Parathyroid adenoma (tissue), 2 donors: ENCODE results near the gene C22orf31.

ENCODE experiments used
- H2AFZ ChIP-seq: fragments of 300-600 bp; sonication (generic); one replicate; pipeline ENCODE4 v1.7.0; 2017; ENCODE audit warnings: antibody characterized with exemption, mild to moderate bottlenecking
- H3K27ac ChIP-seq: fragments of 300-600 bp; sonication (generic); one replicate; pipeline ENCODE4 v1.7.0; 2017
- H3K27me3 ChIP-seq: fragments of 300-600 bp; sonication (generic); one replicate; pipeline ENCODE4 v1.7.0; 2017; ENCODE audit warnings: low read length; ENCODE audit not compliant: control insufficient read depth, insufficient read depth
- H3K36me3 ChIP-seq: fragments of 300-600 bp; sonication (generic); one replicate; pipeline ENCODE4 v1.7.0; 2017; ENCODE audit warnings: low read length; ENCODE audit not compliant: control insufficient read depth, insufficient read depth
- H3K4me1 ChIP-seq: fragments of 300-600 bp; sonication (generic); one replicate; pipeline ENCODE4 v1.7.0; 2017; ENCODE audit warnings: control low read depth
- H3K4me2 ChIP-seq: fragments of 300-600 bp; sonication (generic); one replicate; pipeline ENCODE4 v1.7.0; 2017; ENCODE audit warnings: low read length
- H3K4me3 ChIP-seq: fragments of 300-600 bp; sonication (generic); one replicate; pipeline ENCODE4 v1.7.0; 2017; ENCODE audit warnings: low read depth, low read length
- H3K79me2 ChIP-seq: fragments of 300-600 bp; sonication (generic); one replicate; pipeline ENCODE4 v1.7.0; 2017; ENCODE audit warnings: control low read depth
- H3K9ac ChIP-seq: fragments of 300-600 bp; sonication (generic); one replicate; pipeline ENCODE4 v1.7.0; 2017; ENCODE audit warnings: mild to moderate bottlenecking
- H3K9me3 ChIP-seq: fragments of 300-600 bp; sonication (generic); one replicate; pipeline ENCODE4 v1.7.0; 2017; ENCODE audit warnings: low read length; ENCODE audit not compliant: control insufficient read depth
- TF ChIP-seq, protein P1 (sequence below): fragments of 300-600 bp; sonication (generic); IDR thresholded peaks from one replicate; pipeline ENCODE4 v1.7.0; 2017; ENCODE audit warnings: antibody characterized with exemption, mild to moderate bottlenecking
- donor health status: primary hyperparathyroidism.

Gene C22orf31

DNA sequence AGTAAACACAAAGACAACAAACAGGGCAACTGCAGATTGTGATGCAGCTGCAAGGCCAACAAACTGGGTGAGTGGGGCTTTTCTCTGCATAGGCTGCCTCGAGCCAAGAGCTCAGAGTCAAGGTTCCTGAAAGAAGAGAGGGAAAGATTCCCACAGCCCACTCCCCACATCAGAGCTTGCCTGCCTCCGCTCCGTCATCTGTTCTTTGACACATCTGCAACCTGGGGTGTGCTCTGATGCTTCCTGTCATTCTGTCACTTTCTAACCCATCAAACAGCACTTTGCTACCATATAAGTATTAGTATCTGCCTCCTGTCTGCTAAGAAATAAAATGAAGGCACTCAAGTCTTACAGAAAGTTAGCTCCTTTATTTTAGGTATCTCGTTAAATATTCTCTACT, 46.9 kb downstream of the C22orf31 start:
- H3K4me3 ChIP-seq: no peak overlapping the region
- no peaks in the 10 kb centered on the region for H3K79me2 ChIP-seq
- H3K27ac ChIP-seq: no peak overlapping the region
- TF ChIP-seq, protein P1, sequence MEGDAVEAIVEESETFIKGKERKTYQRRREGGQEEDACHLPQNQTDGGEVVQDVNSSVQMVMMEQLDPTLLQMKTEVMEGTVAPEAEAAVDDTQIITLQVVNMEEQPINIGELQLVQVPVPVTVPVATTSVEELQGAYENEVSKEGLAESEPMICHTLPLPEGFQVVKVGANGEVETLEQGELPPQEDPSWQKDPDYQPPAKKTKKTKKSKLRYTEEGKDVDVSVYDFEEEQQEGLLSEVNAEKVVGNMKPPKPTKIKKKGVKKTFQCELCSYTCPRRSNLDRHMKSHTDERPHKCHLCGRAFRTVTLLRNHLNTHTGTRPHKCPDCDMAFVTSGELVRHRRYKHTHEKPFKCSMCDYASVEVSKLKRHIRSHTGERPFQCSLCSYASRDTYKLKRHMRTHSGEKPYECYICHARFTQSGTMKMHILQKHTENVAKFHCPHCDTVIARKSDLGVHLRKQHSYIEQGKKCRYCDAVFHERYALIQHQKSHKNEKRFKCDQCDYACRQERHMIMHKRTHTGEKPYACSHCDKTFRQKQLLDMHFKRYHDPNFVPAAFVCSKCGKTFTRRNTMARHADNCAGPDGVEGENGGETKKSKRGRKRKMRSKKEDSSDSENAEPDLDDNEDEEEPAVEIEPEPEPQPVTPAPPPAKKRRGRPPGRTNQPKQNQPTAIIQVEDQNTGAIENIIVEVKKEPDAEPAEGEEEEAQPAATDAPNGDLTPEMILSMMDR: no peak
- no peak overlapping the region for H3K9ac ChIP-seq
- H2AFZ ChIP-seq: no peak overlapping the region
- H3K36me3 ChIP-seq: no peaks in the 10 kb centered on the region
- H3K9me3 ChIP-seq: no peaks in the 10 kb centered on the region
- no peaks in the 10 kb centered on the region for H3K4me1 ChIP-seq
- no peak overlapping the region for H3K4me2 ChIP-seq
- no peaks in the 10 kb centered on the region for H3K27me3 ChIP-seq

DNA sequence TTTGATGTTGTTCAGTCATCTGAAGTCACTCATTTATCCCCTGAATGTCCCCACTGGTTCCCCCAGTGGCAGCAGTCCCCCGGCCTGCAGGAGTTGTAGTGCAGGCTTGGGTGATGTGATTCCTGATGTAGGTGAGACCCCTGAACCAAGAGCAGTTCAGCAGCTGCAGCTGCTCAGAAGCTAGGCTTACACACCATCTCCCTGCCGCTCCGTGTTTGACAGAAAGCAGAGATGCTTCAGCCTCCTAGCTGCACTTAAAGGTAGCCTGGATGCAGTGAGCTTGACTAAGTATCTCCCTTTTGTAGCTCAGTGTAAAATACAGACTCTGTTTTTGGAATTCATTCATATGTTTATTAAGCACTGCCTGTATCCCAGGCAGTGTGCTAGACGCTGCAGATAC, 47.3 kb downstream of the C22orf31 start:
- no peaks in the 10 kb centered on the region for H3K4me1 ChIP-seq
- H3K27me3 ChIP-seq: no peaks in the 10 kb centered on the region
- no peak overlapping the region for H3K27ac ChIP-seq
- no peaks in the 10 kb centered on the region for H3K9me3 ChIP-seq
- no peak overlapping the region for H3K4me2 ChIP-seq
- TF ChIP-seq, protein P1: no peak
- H3K36me3 ChIP-seq: no peaks in the 10 kb centered on the region
- H3K79me2 ChIP-seq: no peaks in the 10 kb centered on the region
- H3K4me3 ChIP-seq: no peak overlapping the region
- H2AFZ ChIP-seq: no peak overlapping the region
- no peak overlapping the region for H3K9ac ChIP-seq

DNA sequence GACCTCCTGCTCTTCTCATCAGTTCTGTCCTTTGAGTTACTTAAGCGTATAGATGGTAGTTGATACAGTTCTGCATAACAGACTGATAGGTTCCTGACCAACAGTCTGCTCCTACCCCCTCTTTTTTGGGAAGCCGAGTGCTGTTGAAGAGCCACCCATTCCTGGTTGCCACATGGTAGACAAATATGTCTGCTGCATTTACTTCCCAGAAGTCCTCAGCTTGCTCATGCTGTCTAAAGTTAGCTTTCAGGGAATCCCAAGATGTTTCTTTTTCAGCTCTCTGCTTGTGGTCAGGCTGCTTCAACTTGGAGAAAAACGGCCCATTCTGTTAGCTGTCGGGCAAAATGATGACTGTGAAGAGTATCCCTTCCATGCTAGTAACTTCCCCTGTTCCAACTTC, 48.7 kb downstream of the C22orf31 start:
- Histone ChIP-seq H3K4me1 (no peaks in the 10 kb centered on the region), H3K27me3 (no peaks in the 10 kb centered on the region), H3K4me3 (no peak overlapping the region), H3K27ac (no peak overlapping the region), H3K9ac (no peak overlapping the region), H3K9me3 (no peaks in the 10 kb centered on the region), H3K79me2 (no peaks in the 10 kb centered on the region), H3K36me3 (no peaks in the 10 kb centered on the region), H3K4me2 (no peak overlapping the region), H2AFZ (no peak overlapping the region)
- TF ChIP-seq, protein P1: no peak

DNA sequence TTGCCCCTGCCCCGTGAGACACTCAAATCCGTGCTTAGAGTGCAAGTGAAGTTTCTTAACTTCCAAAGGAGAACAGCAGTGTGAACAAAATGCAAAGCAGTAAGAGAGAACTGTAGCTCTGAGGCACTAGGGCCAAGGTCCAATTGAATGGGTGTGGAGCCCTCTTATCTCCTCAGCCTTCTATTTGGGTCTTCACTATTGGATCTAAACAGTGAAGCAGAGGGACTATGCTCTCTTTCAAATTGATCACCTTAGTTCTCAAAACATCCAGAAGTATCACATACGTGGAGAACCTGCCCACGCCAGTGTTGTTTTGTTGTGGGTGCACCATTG, 49.6 kb downstream of the C22orf31 start:
- H3K36me3 ChIP-seq: no peaks in the 10 kb centered on the region
- H3K9me3 ChIP-seq: no peaks in the 10 kb centered on the region
- no peaks in the 10 kb centered on the region for H3K4me1 ChIP-seq
- H3K27me3 ChIP-seq: no peaks in the 10 kb centered on the region
- H3K9ac ChIP-seq: no peak overlapping the region
- H3K27ac ChIP-seq: no peak overlapping the region
- H3K4me2 ChIP-seq: no peak overlapping the region
- H3K4me3 ChIP-seq: no peak overlapping the region
- TF ChIP-seq, protein P1: no peak
- H3K79me2 ChIP-seq: no peaks in the 10 kb centered on the region
- no peak overlapping the region for H2AFZ ChIP-seq

DNA sequence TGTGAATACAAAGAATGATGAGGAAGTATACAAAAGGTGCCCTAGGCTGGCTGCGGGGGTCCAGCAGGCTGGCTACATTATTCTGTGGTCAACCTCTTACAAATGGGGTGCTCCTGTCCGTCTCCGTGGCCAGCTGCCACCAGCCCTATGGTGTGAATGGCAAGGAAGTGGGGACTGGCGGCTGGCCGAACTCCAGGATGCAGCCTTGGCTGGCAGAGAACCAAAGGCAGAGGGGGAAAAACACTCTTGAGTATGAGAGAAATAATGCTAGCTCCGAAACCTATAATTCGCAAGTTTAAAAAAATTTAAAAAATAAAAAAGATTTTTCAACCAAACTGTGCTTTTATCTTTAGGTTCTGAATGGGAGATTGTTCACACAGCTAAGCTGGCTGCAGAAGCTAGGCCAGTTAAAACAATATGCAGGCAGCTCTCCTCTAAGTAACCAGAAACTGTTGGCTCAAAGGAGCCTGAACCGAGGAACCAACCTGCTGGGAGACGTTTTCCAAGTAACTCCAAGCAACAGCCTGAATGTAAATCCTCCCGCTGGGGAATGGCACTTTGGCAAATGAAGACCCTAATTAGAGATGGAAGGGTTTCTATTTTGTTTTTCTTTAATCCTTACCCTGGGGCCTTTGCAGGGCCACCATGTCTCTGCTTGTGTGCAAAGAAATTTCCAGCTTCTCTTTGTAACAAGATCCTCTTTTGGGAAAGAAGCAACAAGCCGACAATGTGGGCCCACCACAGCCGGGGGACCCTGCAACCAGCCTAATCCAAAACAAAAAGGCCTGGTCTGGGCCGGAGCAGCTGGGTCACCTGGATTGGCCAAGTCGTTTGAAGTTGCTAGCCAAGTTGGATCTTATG, 50.2 kb downstream of the C22orf31 start:
- Histone ChIP-seq H3K9me3 (no peaks in the 10 kb centered on the region), H3K27me3 (no peaks in the 10 kb centered on the region), H3K27ac (no peak overlapping the region), H3K36me3 (no peaks in the 10 kb centered on the region), H3K4me1 (no peaks in the 10 kb centered on the region), H3K4me2 (no peak overlapping the region), H3K79me2 (no peaks in the 10 kb centered on the region), H3K9ac (no peak overlapping the region), H3K4me3 (no peak overlapping the region), H2AFZ (no peak overlapping the region)
- TF ChIP-seq, protein P1: no peak
